H9 (cell line): ENCODE results near the gene CPAMD8. TPM values are rescaled to one million over a fixed set of nuclear protein-coding genes. Genes with fewer than 3 reads are reported as not detected.

Experiments
- DNase-seq: peaks from one replicate; pipeline ENCODE4 v3.0.0-alpha.2; 2017
- H2AFZ ChIP-seq: one replicate; pipeline ENCODE4 v1.6.1; 2013; ENCODE audit warnings: mild to moderate bottlenecking, low read length, control low read depth, moderate library complexity
- H2AK5ac ChIP-seq: 2 replicates; pipeline ENCODE4 v1.6.1; 2013; ENCODE audit warnings: low read length, control low read depth, mixed read lengths; ENCODE audit not compliant: insufficient read length
- H2BK120ac ChIP-seq: one replicate; pipeline ENCODE4 v1.6.1; 2013; ENCODE audit warnings: low read depth, mild to moderate bottlenecking, low read length, control low read depth, inconsistent platforms; ENCODE audit not compliant: poor library complexity, severe bottlenecking
- H2BK12ac ChIP-seq: 2 replicates; pipeline ENCODE4 v1.6.1; 2013; ENCODE audit warnings: low read length, control low read depth, mixed read lengths, low read depth; ENCODE audit not compliant: insufficient read length
- H2BK15ac ChIP-seq: 2 replicates; pipeline ENCODE4 v1.6.1; 2013; ENCODE audit warnings: low read depth, low read length, control low read depth
- H2BK20ac ChIP-seq: one replicate; pipeline ENCODE4 v1.6.1; 2013; ENCODE audit warnings: low read depth, mild to moderate bottlenecking, low read length, control low read depth, inconsistent platforms; ENCODE audit not compliant: poor library complexity, severe bottlenecking
- H2BK5ac ChIP-seq: 2 replicates; pipeline ENCODE4 v1.6.1; 2013; ENCODE audit warnings: low read length, control low read depth, mixed read lengths; ENCODE audit not compliant: insufficient read length
- H3K14ac ChIP-seq: 2 replicates; pipeline ENCODE4 v1.6.1; 2013; ENCODE audit warnings: low read length, control low read depth; ENCODE audit not compliant: insufficient read depth
- H3K18ac ChIP-seq: 2 replicates; pipeline ENCODE4 v1.6.1; 2013; ENCODE audit warnings: low read depth, mild to moderate bottlenecking, mixed read lengths, low read length, control low read depth; ENCODE audit not compliant: insufficient read length
- H3K23ac ChIP-seq: 2 replicates; pipeline ENCODE4 v1.6.1; 2013; ENCODE audit warnings: low read length, control low read depth, mixed read lengths, low read depth; ENCODE audit not compliant: insufficient read length
- H3K23me2 ChIP-seq: 2 replicates; pipeline ENCODE4 v1.6.1; 2013; ENCODE audit warnings: low read depth, mild to moderate bottlenecking, mixed read lengths, low read length, control low read depth; ENCODE audit not compliant: insufficient read length, poor library complexity, severe bottlenecking
- H3K27ac ChIP-seq: 2 replicates; pipeline ENCODE4 v1.5.1; 2013; ENCODE audit warnings: low read length, control low read depth, mixed read lengths, low read depth; ENCODE audit not compliant: insufficient read length
- H3K27me3 ChIP-seq: 2 replicates; pipeline ENCODE4 v1.6.1; 2013; ENCODE audit warnings: low read length, control low read depth, inconsistent platforms; ENCODE audit not compliant: insufficient read depth
- H3K4ac ChIP-seq: 2 replicates; pipeline ENCODE4 v1.6.1; 2013; ENCODE audit warnings: low read depth, mild to moderate bottlenecking, control low read depth, inconsistent platforms, low read length, moderate library complexity
- H3K4me1 ChIP-seq: 2 replicates; pipeline ENCODE4 v1.6.1; 2013; ENCODE audit warnings: low read length, control low read depth, inconsistent platforms; ENCODE audit not compliant: insufficient read depth
- H3K4me2 ChIP-seq: 2 replicates; pipeline ENCODE4 v1.6.1; 2013; ENCODE audit warnings: low read length, control low read depth, mixed read lengths; ENCODE audit not compliant: insufficient read length, insufficient read depth
- H3K56ac ChIP-seq: 2 replicates; pipeline ENCODE4 v1.6.1; 2013; ENCODE audit warnings: low read depth, mild to moderate bottlenecking, mixed read lengths, low read length, control low read depth; ENCODE audit not compliant: insufficient read length
- H3K79me1 ChIP-seq: 2 replicates; pipeline ENCODE4 v1.6.1; 2013; ENCODE audit warnings: low read depth, mild to moderate bottlenecking, moderate library complexity, low read length, control low read depth, inconsistent platforms; ENCODE audit not compliant: insufficient read depth, poor library complexity, severe bottlenecking
- H3K79me2 ChIP-seq: 2 replicates; pipeline ENCODE4 v1.6.1; 2013; ENCODE audit warnings: low read length, control low read depth, inconsistent platforms; ENCODE audit not compliant: insufficient read depth
- H3K9ac ChIP-seq: 2 replicates; pipeline ENCODE4 v1.6.1; 2013; ENCODE audit warnings: low read length, control low read depth, mixed read lengths; ENCODE audit not compliant: insufficient read length; ENCODE audit errors: extremely low read depth
- H3K9me3 ChIP-seq: one replicate; pipeline ENCODE4 v1.6.1; 2013; ENCODE audit warnings: low read depth, low read length, inconsistent platforms; ENCODE audit not compliant: control insufficient read depth
- H3T11ph ChIP-seq: one replicate; pipeline ENCODE4 v1.6.1; 2013; ENCODE audit warnings: mild to moderate bottlenecking, low read length, control low read depth, inconsistent platforms
- H4K20me1 ChIP-seq: one replicate; pipeline ENCODE4 v1.6.1; 2013; ENCODE audit not compliant: control insufficient read depth, insufficient read length, insufficient read depth
- H4K5ac ChIP-seq: 2 replicates; pipeline ENCODE4 v1.6.1; 2013; ENCODE audit warnings: low read depth, mild to moderate bottlenecking, mixed read lengths, low read length, control low read depth; ENCODE audit not compliant: insufficient read length
- H4K8ac ChIP-seq: replicated peaks from 2 replicates; pipeline ENCODE4 v1.6.1; 2013; ENCODE audit warnings: low read length, control low read depth, mixed read lengths, low read depth; ENCODE audit not compliant: insufficient read length
- H4K91ac ChIP-seq: 2 replicates; pipeline ENCODE4 v1.6.1; 2013; ENCODE audit warnings: low read depth, mild to moderate bottlenecking, moderate library complexity, mixed read lengths, low read length, control low read depth; ENCODE audit not compliant: insufficient read length
- H3K27ac Mint-ChIP-seq, 3 experiments: 2 replicates in 2 of 3; 3 replicates in 1 of 3; pipeline ENCODE4 v1.8.0; 2020 to 2021; ENCODE audit warnings: mixed read lengths in 3 of 3, mild to moderate bottlenecking in 1 of 3, moderate library complexity in 1 of 3
- H3K27me3 Mint-ChIP-seq: 2 replicates; pipeline ENCODE4 v1.8.0; 2021; ENCODE audit warnings: low read depth, mild to moderate bottlenecking, moderate library complexity, mixed read lengths
- H3K36me3 Mint-ChIP-seq, 3 experiments: 2 replicates in 2 of 3; 3 replicates in 1 of 3; pipeline ENCODE4 v1.8.0; 2020 to 2021; ENCODE audit warnings: low read depth in 3 of 3, mixed read lengths in 3 of 3; ENCODE audit not compliant: insufficient read depth in 1 of 3
- H3K4me1 Mint-ChIP-seq, 2 experiments: 2 replicates each; pipeline ENCODE4 v1.8.0; 2020; ENCODE audit warnings: mixed read lengths in 2 of 2
- H3K4me3 Mint-ChIP-seq, 2 experiments: 2 replicates in 1 of 2; 3 replicates in 1 of 2; pipeline ENCODE4 v1.8.0; 2020 to 2021; ENCODE audit warnings: mild to moderate bottlenecking in 2 of 2, mixed read lengths in 2 of 2, moderate library complexity in 1 of 2
- H3K9me3 Mint-ChIP-seq, 2 experiments: 2 replicates in 1 of 2; 3 replicates in 1 of 2; pipeline ENCODE4 v1.8.0; 2020; ENCODE audit warnings: mild to moderate bottlenecking in 2 of 2, mixed read lengths in 2 of 2, moderate library complexity in 1 of 2
- WGBS: extraction: QIAGEN DNeasy Blood & Tissue Kit; methylation state at CpG from one replicate; pipeline ENCODE4 v1.1.7; 2013; ENCODE audit warnings: missing lambda C conversion rate, low lambda C conversion rate, mixed read lengths; ENCODE audit not compliant: insufficient read length; ENCODE audit errors: extremely low coverage; 5-methylcytosine and 5-hydroxymethylcytosine counted together
- total RNA-seq: library from RNA; stranded (reverse); gene quantifications from 2 replicates; pipeline ENCODE4 v1.2.1, GENCODE V29; 2021
- TF ChIP-seq, protein P1 (sequence below): fragments of 200-600 bp; sonication (generic); conservative IDR thresholded peaks from 3 replicates; pipeline ENCODE4 v1.8.0; 2021; ENCODE audit warnings: antibody characterized with exemption, mild to moderate bottlenecking

Gene CPAMD8
- total RNA-seq, 1 experiment from 2014 or later = 12.0 TPM

DNA sequence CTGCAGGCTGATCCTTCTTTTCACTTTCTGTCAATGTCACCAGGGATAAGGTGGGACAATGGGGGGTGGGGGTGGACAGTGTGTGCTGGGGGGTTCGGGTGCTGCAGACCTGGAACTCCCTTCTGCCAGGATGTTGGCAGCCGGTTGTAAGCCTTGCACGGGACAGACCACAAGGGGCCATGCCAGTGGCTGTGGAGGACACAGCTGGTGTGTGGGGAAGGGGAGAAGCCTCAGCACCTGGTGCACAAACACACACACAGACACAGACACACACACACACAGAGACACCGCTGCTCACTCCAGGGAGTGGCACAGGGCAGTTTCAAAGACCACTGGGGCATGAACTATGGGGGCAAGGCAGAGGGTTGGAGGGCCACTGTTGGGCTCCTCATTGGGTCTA lies 134.2 kb downstream of the CPAMD8 start:
- Histone ChIP-seq H2BK12ac (no peak overlapping the region), H2BK5ac (no peak overlapping the region), H3K79me2 (no peaks in the 10 kb centered on the region), H2AFZ (no peak overlapping the region), H3K9ac (no peak overlapping the region), H3K27ac (no peak overlapping the region), H2BK20ac (no peak overlapping the region), H3K14ac (no peak overlapping the region), H4K8ac (no peak overlapping the region), H4K5ac (no peak overlapping the region), H2BK120ac (no peak overlapping the region), H3K9me3 (no peaks in the 10 kb centered on the region), H3K56ac (no peak overlapping the region), H3K4me1 (no peaks in the 10 kb centered on the region), H3T11ph (no peak overlapping the region), H3K79me1 (no peaks in the 10 kb centered on the region), H4K20me1 (no peaks in the 10 kb centered on the region), H2AK5ac (no peak overlapping the region), H3K27me3 (no peaks in the 10 kb centered on the region; the same call in 1 of the 2 replicates), H3K4ac (no peak overlapping the region), H3K18ac (no peak overlapping the region), H3K23me2 (peaks cover 7% of the 10 kb centered on the region), H3K4me2 (no peak overlapping the region), H3K23ac (no peak overlapping the region), H4K91ac (no peak overlapping the region), H2BK15ac (no peak overlapping the region)
- WGBS = no CpG with 5 or more reads among the region's 4 CpGs
- Mint-ChIP-seq H3K27ac (no peak overlapping the region), H3K9me3 (no peaks in the 10 kb centered on the region; a peak in 1 of 5 replicates), H3K4me3 (no peak overlapping the region; a peak in 1 of 5 replicates), H3K4me1 (peaks cover 0 to 5% of the 10 kb centered on the region in 2 experiments; a peak in 2 of 4 replicates), H3K27me3 (peaks cover 14% of the 10 kb centered on the region), H3K36me3 (no peaks in the 10 kb centered on the region)
- TF ChIP-seq, protein P1, sequence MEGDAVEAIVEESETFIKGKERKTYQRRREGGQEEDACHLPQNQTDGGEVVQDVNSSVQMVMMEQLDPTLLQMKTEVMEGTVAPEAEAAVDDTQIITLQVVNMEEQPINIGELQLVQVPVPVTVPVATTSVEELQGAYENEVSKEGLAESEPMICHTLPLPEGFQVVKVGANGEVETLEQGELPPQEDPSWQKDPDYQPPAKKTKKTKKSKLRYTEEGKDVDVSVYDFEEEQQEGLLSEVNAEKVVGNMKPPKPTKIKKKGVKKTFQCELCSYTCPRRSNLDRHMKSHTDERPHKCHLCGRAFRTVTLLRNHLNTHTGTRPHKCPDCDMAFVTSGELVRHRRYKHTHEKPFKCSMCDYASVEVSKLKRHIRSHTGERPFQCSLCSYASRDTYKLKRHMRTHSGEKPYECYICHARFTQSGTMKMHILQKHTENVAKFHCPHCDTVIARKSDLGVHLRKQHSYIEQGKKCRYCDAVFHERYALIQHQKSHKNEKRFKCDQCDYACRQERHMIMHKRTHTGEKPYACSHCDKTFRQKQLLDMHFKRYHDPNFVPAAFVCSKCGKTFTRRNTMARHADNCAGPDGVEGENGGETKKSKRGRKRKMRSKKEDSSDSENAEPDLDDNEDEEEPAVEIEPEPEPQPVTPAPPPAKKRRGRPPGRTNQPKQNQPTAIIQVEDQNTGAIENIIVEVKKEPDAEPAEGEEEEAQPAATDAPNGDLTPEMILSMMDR = no peak
- DNase-seq = no peak
